GM12873 (cell line): ENCODE measurements around the gene PPEF1.

Experiments used
- CTCF ChIP-seq: IDR thresholded peaks from 2 replicates; pipeline ENCODE4 v1.5.1; 2012; ENCODE audit warnings: low read depth, mild to moderate bottlenecking, moderate library complexity, low read length, control low read depth; ENCODE audit not compliant: insufficient read depth; ENCODE audit errors: missing control alignments

The PPEF1 gene

GRCh38 chrX:18725310-18725943 lies 18.0 kb downstream of the PPEF1 start:
- no peak for TF ChIP-seq CTCF

GRCh38 chrX:18733287-18733686 lies 25.8 kb downstream of the PPEF1 start:
- TF ChIP-seq CTCF: no peak

GRCh38 chrX:18748499-18748898 lies 41.1 kb downstream of the PPEF1 start:
- no peak for TF ChIP-seq CTCF

GRCh38 chrX:18753631-18754030 lies 46.2 kb downstream of the PPEF1 start:
- no peak for TF ChIP-seq CTCF

GRCh38 chrX:18755651-18756050 lies 48.2 kb downstream of the PPEF1 start:
- no peak for TF ChIP-seq CTCF

- no peak for TF ChIP-seq CTCF
Observed at GRCh38 chrX:18757956-18758932, 50.8 kb downstream of the PPEF1 start.

- no peak for TF ChIP-seq CTCF
Observed at GRCh38 chrX:18761750-18762149, 54.3 kb downstream of the PPEF1 start.
